NT2/D1 (cell line): ENCODE data around the gene MMD.

Experiments used
- SUZ12 ChIP-seq: IDR thresholded peaks from 2 replicates; pipeline ENCODE4 v1.6.1; 2011; ENCODE audit not compliant: insufficient read length, insufficient read depth; ENCODE audit errors: extremely low read depth
- YY1 ChIP-seq: IDR thresholded peaks from 2 replicates; pipeline ENCODE4 v1.6.1; 2011; ENCODE audit not compliant: insufficient read length, insufficient read depth
- ZNF274 ChIP-seq: IDR thresholded peaks from 2 replicates; pipeline ENCODE4 v1.6.1; 2011; ENCODE audit warnings: mild to moderate bottlenecking, low read depth, low read length

GRCh38 chr17:55398689-55399088, 22.9 kb downstream of the MMD start:
- TF ChIP-seq ZNF274 (no peak), YY1 (no peak), SUZ12 (no peak)
